ENCODE results near the gene OR9A4.

DNA sequence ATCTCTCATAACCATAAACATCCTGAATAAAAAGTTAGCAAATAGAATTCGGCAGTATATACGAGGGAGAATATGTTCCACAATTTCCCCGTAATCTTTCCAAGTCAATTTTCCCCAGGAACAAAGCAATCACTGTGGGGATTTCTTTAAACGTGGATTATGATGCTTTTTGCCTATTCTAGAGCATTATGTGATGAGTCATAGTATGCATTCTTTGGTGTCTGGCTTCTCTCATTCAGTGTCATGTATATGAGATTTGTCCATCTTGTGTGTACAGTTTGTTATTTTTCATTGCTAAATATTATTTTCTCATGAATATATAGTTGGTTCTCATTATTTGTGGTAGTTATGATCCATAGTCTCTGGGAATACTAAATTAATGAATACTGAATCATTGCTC is 9.9 kb upstream of the OR9A4 start:
- TF ChIP-seq, protein P1, sequence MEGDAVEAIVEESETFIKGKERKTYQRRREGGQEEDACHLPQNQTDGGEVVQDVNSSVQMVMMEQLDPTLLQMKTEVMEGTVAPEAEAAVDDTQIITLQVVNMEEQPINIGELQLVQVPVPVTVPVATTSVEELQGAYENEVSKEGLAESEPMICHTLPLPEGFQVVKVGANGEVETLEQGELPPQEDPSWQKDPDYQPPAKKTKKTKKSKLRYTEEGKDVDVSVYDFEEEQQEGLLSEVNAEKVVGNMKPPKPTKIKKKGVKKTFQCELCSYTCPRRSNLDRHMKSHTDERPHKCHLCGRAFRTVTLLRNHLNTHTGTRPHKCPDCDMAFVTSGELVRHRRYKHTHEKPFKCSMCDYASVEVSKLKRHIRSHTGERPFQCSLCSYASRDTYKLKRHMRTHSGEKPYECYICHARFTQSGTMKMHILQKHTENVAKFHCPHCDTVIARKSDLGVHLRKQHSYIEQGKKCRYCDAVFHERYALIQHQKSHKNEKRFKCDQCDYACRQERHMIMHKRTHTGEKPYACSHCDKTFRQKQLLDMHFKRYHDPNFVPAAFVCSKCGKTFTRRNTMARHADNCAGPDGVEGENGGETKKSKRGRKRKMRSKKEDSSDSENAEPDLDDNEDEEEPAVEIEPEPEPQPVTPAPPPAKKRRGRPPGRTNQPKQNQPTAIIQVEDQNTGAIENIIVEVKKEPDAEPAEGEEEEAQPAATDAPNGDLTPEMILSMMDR (conservative IDR thresholded peaks at IDR 0.05; ENCODE audit: low read depth, low read length): no peak
- TF ChIP-seq EZH2 (IDR thresholded peaks at IDR 0.05; ENCODE audit: borderline replicate concordance, low read depth, low read length, poor library complexity, severe bottlenecking): no peak
